GM08714 (cell line): ENCODE measurements around the gene EPB41L3.
"Not testable (repeated sequence)": the region's sequence is repeated elsewhere in the genome, so short reads cannot be mapped to it uniquely, and the experiment has no call there.

Experiments
- H3K4me3 ChIP-seq: fragments of 200-500 bp; sonication (Bioruptor generic); 2 replicates; pipeline ENCODE4 v1.5.1; 2014; ENCODE audit warnings: mild to moderate bottlenecking, low read length, inconsistent platforms
- ZNF274 ChIP-seq: IDR thresholded peaks from 2 replicates; pipeline ENCODE4 v1.6.1; 2012; ENCODE audit warnings: mild to moderate bottlenecking, low read depth, low read length

EPB41L3 gene

GRCh38 chr18:5490753-5491480, 52.9 kb downstream of the EPB41L3 start:
- no peak for TF ChIP-seq ZNF274
- no peak overlapping the region for H3K4me3 ChIP-seq

- TF ChIP-seq ZNF274: no peak
- H3K4me3 ChIP-seq: no peak overlapping the region
Measured at GRCh38 chr18:5488844-5489243, 55.0 kb downstream of the EPB41L3 start.

GRCh38 chr18:5488044-5488443, 55.8 kb downstream of the EPB41L3 start:
- H3K4me3 ChIP-seq: not testable (repeated sequence)

GRCh38 chr18:5484526-5484925, 59.3 kb downstream of the EPB41L3 start:
- TF ChIP-seq ZNF274: no peak
- no peak overlapping the region for H3K4me3 ChIP-seq

- no peak overlapping the region for H3K4me3 ChIP-seq
- no peak for TF ChIP-seq ZNF274
Measured at GRCh38 chr18:5481621-5482020, 62.2 kb downstream of the EPB41L3 start.

GRCh38 chr18:5478261-5478660, 65.5 kb downstream of the EPB41L3 start:
- H3K4me3 ChIP-seq: no peak overlapping the region
- TF ChIP-seq ZNF274: no peak

GRCh38 chr18:5476961-5477800, 66.6 kb downstream of the EPB41L3 start:
- H3K4me3 ChIP-seq: no peak overlapping the region
- TF ChIP-seq ZNF274: no peak

GRCh38 chr18:5475267-5475666, 68.5 kb downstream of the EPB41L3 start:
- no peak for TF ChIP-seq ZNF274

GRCh38 chr18:5469340-5469739, 74.5 kb downstream of the EPB41L3 start:
- no peak for TF ChIP-seq ZNF274
- no peak overlapping the region for H3K4me3 ChIP-seq

More at GRCh38 chr18:5475267-5475666, 68.5 kb downstream of the EPB41L3 start:
- no peak overlapping the region for H3K4me3 ChIP-seq

- no peak for TF ChIP-seq ZNF274
Measured at GRCh38 chr18:5468394-5468793, 75.4 kb downstream of the EPB41L3 start.

GRCh38 chr18:5467671-5468070, 76.1 kb downstream of the EPB41L3 start:
- H3K4me3 ChIP-seq: no peak overlapping the region
- no peak for TF ChIP-seq ZNF274

More at GRCh38 chr18:5468394-5468793, 75.4 kb downstream of the EPB41L3 start:
- H3K4me3 ChIP-seq: no peak overlapping the region

GRCh38 chr18:5466256-5466655, 77.5 kb downstream of the EPB41L3 start:
- TF ChIP-seq ZNF274: no peak
- no peak overlapping the region for H3K4me3 ChIP-seq

- no peak for TF ChIP-seq ZNF274
- H3K4me3 ChIP-seq: no peak overlapping the region
Measured at GRCh38 chr18:5464251-5464650, 79.5 kb downstream of the EPB41L3 start.

GRCh38 chr18:5463831-5464230, 80.0 kb downstream of the EPB41L3 start:
- TF ChIP-seq ZNF274: no peak
- H3K4me3 ChIP-seq: no peak overlapping the region

GRCh38 chr18:5463390-5463789, 80.4 kb downstream of the EPB41L3 start:
- TF ChIP-seq ZNF274: no peak
- H3K4me3 ChIP-seq: no peak overlapping the region
